GM03348 (cell line): ENCODE results near the gene BCL11B.
A peak's percentile ranks its signal among the peaks of the same experiment; 100 is the strongest.

Experiments used
- DNase-seq: peaks from one replicate; pipeline ENCODE4 v3.0.0; 2012; ENCODE audit warnings: low spot score

BCL11B gene

DNA sequence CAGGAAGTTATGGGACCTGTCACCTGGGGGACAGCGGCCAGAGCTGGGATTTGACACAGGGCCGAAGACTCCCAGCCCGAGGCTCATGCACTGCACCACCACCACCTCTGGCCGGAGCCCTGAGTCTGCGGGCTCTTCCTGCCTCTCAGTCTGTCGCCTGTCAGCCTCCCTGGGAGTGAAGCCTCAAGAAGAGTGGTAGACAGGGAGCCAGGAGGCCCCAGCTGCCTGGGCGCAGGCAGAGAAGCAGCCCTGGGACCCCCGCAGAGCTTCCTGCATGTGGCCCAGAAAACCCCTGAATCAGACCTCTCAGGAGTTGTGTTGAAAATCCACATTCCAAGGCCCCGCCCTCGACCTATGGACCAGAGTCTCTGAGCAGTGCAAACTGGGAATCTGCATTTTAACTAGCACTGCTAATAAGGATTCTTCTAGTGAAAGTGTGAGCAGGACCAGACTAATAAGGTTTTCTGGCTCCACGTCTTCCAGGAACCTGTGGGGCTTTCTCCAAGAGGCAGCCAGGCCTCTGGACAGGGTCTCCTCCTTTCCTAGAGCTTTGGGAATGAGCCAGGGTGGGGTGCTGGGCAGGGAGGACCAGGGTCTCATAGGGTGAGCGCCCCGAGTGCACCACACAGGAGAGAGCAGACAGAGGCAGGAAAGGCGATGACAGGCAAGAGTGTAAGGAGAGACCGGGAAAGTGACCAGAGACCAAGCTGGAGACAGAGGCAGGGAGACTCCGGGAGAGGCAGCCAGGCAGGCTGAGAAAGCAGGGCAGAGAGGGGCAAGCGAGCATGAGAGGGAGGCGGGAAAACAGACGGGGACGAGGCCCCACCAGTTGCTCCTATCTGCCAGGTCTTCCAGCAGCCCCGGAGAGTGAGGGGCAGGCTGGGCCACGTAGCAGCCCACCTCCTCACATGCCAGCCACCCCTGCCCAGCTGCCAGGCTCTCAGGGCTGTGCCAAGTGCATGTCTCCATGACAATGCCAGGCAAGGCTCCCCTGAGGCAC, 112.4 kb downstream of the BCL11B start:
- no peak for DNase-seq

DNA sequence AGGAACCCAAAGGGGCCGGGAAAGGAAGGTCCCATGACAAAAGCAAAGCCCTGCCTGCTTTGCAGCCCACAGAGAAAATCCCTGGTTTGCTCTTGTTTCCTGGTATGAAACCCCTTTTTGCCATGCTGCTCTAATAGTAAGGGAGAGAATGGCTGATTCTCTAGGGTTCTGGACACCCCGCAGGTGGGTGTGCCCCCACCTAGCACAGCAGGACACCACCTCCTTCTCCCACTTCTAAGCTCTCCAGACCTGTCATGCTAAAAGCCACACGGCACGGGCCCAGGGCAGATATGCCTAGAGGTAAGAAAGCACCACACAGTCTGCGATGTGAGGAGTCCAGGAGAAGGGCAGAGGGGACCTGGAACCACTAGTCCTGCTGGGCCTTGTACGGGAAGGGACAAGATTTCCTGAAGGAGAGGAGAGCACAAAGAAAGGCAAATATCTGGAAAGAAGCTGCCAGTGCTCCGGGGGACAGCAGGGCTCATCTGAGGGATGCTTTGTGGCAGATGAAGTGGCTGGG, 113.3 kb downstream of the BCL11B start:
- DNase-seq, result no peak

DNA sequence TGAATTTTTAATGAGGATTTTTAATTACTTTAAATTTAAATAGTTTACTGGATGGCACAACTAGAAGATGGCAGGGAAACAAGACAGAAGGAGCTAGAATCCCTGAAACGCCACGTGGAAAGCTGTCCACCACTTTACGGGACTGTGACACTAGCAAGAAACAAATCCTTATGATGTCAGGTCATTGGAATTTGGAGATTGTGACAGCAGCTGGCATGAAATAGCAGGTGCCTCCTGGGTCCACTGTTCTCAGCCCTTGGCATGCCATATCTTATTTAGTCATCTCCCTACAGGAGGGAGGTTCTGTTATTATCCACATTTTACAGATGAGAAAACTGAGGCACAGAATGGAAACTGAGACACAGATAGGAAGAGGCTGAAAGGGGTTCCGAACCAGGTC, 113.8 kb downstream of the BCL11B start:
- no peak for DNase-seq

DNA sequence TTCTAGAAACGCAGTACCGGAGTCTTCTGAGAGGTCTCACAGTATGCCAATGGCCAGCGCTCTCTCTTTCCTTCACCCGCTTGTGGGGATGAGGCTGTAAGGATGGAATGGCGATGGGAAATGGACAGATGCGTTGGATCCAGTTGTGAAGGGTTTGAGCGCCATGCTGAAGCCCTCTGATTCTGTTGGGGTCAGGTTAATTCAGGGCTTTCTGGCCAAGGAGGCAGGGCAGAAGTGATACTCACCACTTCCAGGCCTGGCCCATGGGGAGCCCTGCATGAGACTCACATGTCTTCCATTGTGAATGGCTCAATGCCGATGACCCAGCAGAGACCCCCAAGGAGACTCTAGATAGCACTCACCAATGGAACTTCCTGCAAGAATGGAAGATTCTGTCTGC, 114.3 kb downstream of the BCL11B start:
- DNase-seq, result no peak

DNA sequence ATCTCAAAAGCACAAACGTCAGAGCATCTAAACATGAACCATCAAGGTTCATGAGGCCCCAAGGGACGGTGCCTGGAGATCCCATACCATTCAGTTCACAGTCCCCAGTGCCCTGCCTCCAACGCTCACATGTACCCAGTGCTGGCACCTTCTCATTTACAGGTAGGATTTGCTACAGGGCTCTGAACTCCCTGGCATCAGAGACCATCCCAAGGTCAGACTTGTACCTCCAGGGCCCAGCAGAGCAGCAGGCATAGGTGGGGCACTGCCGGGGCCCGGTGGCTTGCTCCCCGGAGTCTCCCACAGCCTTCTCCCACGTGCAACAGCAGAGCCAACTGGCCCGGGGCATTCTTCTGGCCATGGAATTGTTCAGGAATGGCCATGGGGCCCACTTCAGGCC, 114.8 kb downstream of the BCL11B start:
- DNase-seq, result no peak

DNA sequence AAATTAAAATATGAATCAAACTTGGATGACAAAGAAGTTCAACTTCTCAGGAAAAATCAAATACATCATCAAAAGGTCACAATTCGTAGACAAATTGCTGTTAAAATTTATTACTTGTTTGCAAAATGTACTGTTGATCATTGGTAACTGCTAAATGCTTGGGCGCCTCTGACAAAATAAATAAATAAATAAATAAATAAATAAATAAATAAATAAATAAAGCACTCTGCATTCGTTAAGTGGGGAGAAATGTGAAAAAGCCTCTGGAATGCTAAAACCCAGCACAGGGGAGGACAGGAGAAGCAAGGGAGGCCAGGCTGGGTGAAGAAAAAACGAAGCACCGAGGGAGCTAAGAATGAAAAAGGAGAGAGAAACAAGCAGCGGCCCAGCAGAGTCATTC, 115.2 kb downstream of the BCL11B start:
- no peak for DNase-seq

DNA sequence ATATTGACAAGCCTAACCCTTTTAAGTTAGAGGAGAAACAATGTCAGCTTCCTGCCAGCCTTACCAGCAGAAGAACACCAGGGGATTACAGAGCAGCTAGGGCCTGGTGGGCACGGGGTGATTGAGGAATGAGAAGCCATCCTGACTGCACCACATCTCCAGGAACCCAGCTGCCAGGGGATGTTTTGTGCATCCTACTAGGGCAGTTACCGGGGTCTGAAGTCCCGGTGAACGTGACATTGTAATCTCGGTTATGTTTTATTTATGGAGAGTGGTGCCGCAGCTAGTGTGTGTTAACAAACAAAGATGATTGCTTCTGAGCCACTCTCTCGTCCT, 115.9 kb downstream of the BCL11B start:
- DNase-seq, result no peak

DNA sequence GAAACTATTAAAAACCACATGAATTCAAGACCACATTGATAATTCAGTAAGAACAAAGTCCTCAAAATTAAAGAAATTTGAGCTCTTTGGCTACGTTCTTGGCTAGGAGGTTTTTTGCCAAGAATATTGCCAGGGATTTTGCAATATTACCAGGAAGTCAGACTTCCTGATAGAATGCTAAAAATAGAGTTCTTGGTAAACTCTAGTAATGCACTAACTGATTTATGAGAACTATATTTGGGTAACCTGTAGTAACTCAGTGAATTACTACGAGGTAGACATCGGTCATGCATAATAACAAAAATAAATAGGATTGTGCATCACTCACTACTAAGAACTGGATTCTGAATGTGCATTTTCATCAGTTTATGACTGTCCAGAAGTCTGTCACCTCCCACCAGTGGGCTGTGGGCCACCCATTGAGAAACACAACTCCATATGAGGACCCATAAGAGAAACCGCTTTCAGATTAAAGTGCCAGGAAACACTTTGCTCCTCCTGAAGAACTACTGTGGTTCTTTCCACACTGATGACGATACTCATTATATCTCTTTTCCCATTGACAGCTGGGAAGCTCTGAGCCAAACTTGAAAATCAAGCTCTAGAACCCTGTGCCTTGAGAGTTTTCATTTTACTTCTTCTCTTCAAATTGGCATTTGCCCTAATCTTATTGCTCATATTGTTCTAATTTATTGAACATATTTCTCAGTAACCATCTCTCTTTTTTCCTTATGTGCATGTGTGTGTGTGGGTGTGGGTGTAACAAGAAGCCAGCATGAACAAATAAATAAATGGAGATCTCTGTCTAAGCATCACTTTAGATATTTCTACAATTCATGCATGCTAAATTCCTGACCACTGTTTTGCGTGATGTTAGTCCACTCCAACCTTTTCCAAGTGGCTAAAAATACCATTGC, 116.6 kb downstream of the BCL11B start:
- DNase-seq, result peak; percentile 33

DNA sequence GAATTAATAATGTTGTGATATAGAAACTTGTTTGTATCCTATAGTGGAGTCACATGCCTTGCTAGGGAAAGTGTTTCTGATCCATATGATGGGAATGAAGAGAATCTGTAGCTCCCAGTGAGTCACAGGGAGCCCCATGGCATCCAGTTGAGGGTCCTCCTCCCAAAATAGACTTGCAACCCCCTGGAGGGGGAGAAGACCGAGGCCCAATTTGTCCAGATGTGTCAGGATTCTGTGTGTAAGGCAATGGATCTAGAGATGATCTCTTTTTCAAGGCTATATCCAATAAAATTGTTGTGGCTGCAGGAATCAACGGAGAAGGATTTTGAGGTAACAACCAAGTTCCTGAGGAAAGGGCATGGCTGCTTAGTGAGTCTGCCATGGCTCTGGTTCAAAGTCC, 121.8 kb downstream of the BCL11B start:
- DNase-seq, result no peak

DNA sequence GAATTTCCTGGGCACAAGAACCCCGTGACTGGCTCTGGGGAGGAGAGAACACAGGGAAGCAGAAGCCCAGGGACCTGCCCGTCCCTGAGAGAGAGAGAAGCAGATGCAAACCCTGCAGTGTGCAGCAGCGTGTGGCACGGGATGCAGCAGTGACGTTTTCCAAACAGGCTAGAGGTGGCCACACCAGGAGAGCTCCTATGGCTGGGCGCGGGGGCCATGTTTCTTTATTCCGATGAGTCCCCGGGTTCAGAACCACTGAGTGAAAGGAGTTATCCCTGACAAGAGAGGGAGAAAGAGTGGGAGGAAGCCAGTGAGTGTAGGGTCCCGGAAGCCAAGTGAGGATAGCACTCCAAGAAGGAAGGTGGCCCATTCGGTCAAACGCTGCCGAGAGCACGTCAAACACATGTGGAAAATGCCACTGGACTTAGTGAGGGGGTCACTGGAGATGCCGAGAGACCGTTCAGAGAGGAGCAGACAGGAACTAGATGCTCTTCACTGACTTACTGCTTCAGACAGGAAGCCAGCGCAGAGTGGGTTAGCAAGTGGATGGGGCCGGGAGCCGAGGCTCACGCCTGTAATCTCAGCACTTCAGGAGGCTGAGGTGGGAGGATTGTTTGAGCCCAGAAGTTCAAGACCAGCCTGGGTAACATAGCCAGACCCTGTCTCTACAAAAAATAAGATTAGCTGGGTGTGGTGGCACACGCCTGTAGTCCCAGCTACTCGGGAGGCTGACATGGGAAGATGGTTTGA, 123.0 kb downstream of the BCL11B start:
- no peak for DNase-seq

DNA sequence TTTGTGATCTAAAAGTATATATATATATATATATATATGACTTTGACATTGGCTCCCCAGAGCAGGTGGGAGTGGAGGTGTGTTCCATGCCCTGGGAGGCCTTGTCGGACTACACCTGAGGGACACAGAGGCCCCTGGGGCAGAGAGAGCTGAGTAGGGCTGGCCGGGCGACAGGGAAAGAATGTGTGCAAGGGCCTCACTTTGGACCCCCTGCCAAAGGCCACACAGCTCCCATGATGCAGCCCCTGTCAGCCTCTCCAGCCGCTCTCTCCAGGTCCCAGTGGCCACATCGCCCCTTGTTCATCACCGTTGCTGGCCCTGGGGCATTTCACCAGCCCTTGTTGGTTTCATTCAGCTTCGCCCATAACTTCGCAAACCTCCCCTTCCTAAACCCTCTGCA, 123.9 kb downstream of the BCL11B start:
- no peak for DNase-seq

DNA sequence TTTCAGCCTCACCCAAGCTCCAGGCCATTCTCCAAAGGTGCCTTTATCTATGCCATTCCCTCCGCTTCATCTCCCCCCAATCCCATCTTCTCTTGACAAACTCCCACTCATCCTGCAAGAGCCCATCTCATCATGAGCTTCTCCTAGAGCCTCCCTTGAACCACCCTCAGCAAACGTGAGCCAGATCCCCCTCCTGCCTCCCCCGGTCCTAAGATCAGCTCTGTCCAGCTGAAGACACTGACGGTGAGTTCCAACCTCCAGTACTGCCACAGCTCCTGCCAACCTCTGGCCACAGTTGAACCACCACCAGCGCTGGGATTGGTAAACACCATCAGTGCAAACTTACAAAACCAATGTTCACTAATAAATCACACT, 124.6 kb downstream of the BCL11B start:
- DNase-seq, result no peak

DNA sequence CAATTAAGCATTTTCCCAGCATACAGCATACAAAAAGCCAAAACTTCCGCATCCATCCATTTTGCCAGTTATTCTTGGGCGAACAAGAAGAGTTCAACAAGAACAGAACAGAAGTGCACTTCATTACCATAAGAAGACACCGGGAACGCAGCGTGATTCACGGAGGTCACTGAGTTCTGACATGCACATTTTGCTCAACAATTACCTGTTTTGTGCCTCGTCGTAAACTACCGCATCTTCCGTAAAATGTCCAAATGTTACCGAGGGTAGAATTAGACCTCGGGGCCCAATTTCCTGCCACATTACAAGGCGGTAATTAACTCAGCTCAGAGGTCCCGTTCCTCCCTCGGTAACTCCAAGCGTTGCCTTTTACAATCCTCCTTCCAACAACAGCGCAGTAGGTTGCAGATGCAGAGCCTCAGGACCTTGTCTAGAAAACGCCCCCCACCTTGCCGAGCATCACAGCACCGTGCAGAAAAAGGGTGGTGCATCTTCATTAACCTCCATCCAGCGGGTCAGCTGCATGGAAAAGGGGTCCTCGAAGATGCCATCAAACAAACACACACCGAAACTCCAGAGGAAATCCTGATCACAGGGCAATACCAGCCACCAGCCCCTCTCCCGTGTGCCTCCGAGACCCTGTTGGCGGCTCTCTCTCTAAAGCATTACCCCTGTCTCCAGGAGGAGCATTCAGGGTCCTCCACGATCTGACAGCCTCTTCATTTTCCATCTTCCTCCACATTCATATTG, 125.2 kb downstream of the BCL11B start:
- no peak for DNase-seq

DNA sequence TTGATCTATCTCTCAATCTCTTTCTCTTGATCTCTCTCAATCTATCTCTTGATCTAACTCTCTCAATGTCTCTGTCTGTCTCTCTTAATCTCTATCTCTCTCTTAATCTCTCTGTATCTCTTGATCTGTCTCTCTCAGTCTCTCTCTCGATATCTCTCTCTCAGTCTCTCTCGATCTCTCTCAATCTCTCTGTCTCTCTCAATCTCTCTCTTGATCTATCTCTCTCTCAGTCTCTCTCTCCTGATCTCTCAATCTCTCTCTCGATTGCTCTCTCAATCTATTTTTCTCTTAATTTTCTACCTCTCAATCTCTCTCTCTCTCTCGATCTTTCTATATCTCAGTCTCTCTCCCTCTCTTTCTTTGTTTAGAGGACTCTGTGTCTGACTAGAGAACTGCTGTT, 126.7 kb downstream of the BCL11B start:
- no peak for DNase-seq

DNA sequence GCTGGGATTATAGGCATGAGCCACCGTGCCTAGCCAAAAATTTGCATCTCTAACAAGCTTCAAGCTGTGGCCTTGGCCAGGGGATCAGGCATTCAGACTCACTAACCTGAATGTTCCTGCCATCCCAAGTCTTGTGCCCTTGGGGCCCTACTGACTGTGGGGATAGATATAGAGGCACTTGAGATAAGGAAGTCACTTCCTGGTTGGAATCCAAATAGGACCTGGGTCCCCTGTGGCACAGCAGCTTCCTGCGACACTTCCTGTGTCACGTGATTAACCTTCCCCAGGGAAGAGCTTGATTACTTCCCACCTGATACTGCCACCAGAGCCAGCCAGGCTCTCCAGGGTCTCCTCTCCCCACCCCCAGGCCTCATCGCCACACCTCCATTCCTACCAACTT, 128.2 kb downstream of the BCL11B start:
- DNase-seq, result no peak

DNA sequence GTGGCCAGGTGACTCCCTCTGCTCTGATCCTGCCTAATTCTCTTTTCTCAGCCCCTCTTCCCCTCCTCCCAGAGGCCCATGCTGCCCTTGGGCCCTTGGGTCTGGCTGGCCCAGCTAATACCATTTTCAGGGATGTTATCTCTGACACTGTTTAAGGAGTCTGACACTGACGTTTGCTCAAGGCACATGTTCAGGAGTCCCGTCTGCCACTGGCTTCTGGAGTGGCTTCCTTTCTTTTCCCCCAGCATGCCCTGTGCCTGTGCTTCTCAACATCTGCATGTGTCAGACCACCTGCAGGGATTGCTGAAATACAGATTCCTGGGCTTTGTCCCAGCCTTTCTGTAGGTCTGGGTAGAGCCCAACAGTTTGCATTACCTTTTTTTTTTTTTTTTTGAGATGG, 128.9 kb downstream of the BCL11B start:
- DNase-seq, result no peak

DNA sequence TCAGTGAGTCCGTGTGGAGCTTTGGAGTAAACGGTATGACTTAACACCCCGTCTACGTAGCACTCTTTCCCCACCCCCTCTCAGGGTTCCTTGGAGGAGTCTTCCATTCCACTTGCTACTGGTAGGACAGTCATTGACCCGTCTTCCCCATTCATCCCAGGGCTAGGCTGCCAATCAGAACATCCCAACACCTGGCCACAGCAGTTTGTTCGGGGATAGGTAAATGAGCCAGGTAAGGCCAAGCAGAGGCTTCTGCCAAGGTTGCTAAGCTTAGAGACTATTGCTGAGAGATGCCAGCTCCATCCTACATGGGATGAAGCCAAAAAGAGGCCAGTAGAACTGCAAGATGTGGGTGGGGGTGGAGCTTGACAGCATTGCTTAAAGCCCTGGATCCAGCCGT, 130.8 kb downstream of the BCL11B start:
- DNase-seq, result no peak

DNA sequence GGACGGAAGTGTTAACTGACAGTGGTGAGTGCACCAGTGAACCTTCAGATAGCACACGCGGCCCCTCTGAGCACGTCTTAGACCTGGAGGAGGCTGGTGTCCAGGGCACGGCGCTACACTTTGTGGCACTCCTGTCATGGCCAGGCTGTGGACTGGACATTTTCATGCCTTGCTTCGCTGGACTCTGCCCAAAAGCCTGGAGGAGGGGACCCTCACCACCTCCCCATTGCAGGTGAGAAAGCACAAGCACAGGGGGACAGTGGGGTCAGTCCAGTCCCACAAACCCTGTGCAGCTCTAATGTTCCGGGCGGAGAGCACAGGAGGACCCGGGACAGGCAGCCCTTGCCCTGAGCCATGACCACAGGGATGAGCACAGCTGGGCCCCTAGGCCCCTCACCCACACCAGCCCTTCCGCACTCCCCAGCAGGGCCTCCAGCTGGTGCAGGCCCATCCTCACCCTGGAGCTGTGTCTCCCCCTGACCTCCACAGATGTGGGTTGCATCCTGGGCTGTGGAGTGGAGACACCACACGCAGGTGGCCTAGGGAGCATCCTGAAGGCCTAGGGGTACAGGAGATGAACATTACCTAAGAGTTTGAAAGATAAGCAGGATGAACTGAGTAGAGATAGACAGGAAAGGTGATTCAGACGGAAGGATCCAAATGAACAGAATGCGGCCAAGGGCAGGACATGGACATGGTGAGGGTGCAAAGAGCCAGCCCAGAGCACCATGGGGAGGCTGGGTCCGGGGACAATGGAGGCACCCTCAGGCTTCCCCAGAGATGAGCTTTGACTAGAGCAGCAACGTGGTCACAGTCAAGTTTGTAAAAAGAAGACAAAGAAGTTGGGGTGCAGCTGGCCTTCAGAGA, 132.8 kb downstream of the BCL11B start:
- DNase-seq, result no peak

DNA sequence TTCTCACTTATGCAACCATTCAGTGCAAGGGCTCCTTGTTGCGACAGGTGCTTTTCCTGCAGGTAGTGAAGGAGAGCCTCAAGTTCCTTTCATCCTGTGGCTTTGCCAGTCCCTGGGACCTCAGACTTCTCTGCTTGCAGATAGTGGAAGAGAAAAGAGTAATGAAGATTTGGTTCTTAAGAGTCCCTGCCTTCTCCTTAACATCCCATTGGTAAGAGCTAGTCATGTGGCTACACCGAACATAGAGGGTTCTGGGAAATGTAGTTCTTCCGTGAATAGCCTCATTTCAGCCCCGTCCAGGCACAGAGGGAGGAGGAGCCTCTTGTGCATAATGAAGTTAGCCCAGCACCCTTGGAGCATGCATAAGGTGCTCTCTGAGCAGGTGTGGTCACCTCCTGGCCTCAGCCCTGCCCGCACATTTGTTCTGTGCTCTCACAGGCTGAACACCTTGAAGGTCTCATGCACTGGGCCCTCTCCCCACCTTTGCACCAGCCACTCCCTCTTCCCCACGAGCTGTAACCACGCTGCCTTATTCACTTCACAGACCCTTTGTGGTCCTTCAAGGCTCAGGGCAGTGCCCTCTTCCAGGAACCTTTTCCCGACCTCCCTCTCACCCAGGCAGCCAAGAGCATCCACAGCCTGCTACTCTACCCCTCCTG, 134.0 kb downstream of the BCL11B start:
- no peak for DNase-seq
